Measurements from ENCODE around the gene B4GALT2. TPM values are rescaled to one million over a fixed set of nuclear protein-coding genes. Genes with fewer than 3 reads are reported as not detected.

Gene B4GALT2
- total RNA-seq, 1 donor from 2014 or later: 61.7 TPM

DNA sequence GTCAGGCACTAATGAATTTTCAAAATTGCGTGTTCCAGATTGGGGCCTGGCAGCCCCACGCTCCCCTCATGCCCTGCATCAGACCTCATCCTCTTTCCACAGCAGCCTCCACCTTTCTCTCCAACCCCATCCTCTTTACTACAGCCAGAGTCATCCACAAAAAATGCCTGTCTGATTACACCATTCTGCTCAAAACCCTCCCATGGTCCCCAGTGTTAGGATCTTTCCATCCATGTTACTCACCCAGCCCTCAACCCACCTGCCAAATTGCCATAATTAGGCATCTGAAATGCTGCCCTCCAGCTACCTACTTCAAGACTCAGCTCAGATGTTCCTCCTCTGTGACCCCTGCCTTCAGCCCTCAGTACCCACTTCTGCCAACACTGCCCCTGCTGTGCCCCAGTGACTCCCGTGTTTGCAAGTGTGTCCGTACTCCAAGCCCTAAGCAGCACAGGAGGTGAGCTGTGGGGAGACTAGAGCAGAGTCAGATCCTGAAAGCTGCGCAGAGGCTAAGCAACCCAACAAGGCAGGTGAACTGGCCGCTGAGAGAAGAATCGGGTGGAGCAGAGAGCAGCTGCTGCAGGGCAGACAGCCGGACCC is 46.1 kb upstream of the B4GALT2 start:
- TF ChIP-seq, protein P1, sequence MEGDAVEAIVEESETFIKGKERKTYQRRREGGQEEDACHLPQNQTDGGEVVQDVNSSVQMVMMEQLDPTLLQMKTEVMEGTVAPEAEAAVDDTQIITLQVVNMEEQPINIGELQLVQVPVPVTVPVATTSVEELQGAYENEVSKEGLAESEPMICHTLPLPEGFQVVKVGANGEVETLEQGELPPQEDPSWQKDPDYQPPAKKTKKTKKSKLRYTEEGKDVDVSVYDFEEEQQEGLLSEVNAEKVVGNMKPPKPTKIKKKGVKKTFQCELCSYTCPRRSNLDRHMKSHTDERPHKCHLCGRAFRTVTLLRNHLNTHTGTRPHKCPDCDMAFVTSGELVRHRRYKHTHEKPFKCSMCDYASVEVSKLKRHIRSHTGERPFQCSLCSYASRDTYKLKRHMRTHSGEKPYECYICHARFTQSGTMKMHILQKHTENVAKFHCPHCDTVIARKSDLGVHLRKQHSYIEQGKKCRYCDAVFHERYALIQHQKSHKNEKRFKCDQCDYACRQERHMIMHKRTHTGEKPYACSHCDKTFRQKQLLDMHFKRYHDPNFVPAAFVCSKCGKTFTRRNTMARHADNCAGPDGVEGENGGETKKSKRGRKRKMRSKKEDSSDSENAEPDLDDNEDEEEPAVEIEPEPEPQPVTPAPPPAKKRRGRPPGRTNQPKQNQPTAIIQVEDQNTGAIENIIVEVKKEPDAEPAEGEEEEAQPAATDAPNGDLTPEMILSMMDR (IDR thresholded peaks at IDR 0.05; ENCODE audit: unreplicated experiment): no peak
- no peaks in the 10 kb centered on the region for H3K9me3 Mint-ChIP-seq (ENCODE audit: low read depth)
- peaks cover 26% of the 10 kb centered on the region for H3K27me3 Mint-ChIP-seq
- no peak for DNase-seq (ENCODE audit: low spot score, unreplicated experiment)
- H3K4me1 Mint-ChIP-seq (ENCODE audit: low read depth): peaks cover 6% of the 10 kb centered on the region
- H3K27ac Mint-ChIP-seq: no peak overlapping the region
- no peaks in the 10 kb centered on the region for H3K36me3 Mint-ChIP-seq (ENCODE audit: insufficient read depth)
- peak overlapping the region; percentile 70 for H3K4me3 Mint-ChIP-seq (ENCODE audit: low read depth)

GRCh38 chr1:43933386-43934100 is 45.5 kb upstream of the B4GALT2 start, which contains the start of gene ARTN:
TSS of gene ARTN (plus strand) at chr1:43933801. CDS start at chr1:43935657, 1,856 bp downstream.
- peak within 1 kb of the TSS; percentile 70 for H3K4me3 Mint-ChIP-seq (ENCODE audit: low read depth)
- no peaks in the 10 kb centered on the region for H3K9me3 Mint-ChIP-seq (ENCODE audit: low read depth)
- TF ChIP-seq, protein P1 (IDR thresholded peaks at IDR 0.05; ENCODE audit: unreplicated experiment): no peak
- H3K27me3 Mint-ChIP-seq: peaks cover 32% of the 10 kb centered on the region
- peak; percentile 31 for DNase-seq (ENCODE audit: low spot score, unreplicated experiment)
- no peaks in the 10 kb centered on the region for H3K36me3 Mint-ChIP-seq (ENCODE audit: insufficient read depth)
- no peak within 1 kb of the TSS for H3K27ac Mint-ChIP-seq
- peaks cover 6% of the 10 kb centered on the region for H3K4me1 Mint-ChIP-seq (ENCODE audit: low read depth)

DNA sequence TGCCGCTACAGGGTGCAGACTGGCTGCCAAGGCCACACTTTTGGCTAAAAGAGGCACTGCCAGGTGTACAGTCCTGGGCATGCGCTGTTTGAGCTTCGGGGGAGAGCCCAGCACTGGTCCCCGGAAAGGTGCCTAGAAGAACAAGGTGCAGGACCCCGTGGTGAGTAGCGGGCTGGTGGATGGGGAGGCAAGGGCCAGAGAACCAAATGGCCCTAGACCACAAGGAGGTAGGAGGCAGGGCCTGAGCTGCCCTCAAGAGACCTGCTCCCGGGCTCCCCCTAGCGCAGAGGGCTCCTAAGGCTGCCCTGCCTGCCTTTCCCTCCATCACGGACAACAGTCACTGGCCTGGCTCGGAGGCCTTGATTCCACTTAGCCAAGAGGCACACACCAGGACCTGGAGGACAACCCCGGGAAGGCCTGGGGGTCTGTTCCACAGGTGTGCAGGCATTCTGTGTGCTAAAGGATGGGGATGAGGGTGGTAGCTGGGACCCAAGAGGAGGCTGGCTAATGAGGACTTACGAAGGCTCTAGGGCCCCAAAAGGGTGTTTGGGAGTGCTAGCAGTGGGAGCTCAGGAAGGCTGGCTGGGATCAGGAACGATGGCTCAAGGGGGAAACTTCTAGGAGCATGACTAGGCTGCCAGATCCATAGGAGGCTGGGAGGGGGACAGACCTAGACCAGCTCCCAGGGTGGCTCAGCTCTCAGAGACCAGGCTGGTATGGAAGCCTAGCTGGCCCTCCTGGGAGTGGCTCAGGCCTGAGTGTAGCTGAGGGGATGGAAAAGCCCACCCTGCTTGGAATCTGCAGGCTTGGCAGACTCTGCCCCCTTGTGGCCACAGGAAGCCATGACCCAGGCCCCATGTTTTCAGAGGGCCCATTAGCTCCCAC is 44.7 kb upstream of the B4GALT2 start:
- TF ChIP-seq, protein P1 (IDR thresholded peaks at IDR 0.05; ENCODE audit: unreplicated experiment): peak; percentile 82
- peaks cover 6% of the 10 kb centered on the region for H3K4me1 Mint-ChIP-seq (ENCODE audit: low read depth)
- H3K27me3 Mint-ChIP-seq: peaks cover 33% of the 10 kb centered on the region
- no peak overlapping the region for H3K27ac Mint-ChIP-seq
- DNase-seq (ENCODE audit: low spot score, unreplicated experiment): peak; percentile 67
- no peaks in the 10 kb centered on the region for H3K36me3 Mint-ChIP-seq (ENCODE audit: insufficient read depth)
- peak overlapping the region; percentile 62 for H3K4me3 Mint-ChIP-seq (ENCODE audit: low read depth)
- H3K9me3 Mint-ChIP-seq (ENCODE audit: low read depth): no peaks in the 10 kb centered on the region

DNA sequence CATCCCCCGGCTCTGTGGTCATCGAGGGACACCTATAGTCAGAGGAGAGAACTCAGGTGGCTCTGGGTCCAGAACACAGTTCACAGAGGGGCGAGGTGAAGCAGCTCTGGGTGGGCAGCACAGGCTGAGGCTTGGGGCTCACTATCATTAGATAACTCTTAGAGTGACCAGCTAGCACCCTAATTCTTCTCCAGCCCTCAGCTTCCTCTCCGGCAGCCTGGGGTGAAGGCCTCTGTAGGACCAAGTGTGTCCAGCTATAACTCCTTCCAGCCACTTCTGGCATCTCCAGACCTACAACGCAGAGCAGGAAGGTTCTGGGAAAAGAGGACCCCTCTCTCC is 44.1 kb upstream of the B4GALT2 start:
- H3K27me3 Mint-ChIP-seq: peaks cover 39% of the 10 kb centered on the region
- DNase-seq (ENCODE audit: low spot score, unreplicated experiment): no peak
- H3K4me3 Mint-ChIP-seq (ENCODE audit: low read depth): peak overlapping the region; percentile 29
- H3K27ac Mint-ChIP-seq: no peak overlapping the region
- no peaks in the 10 kb centered on the region for H3K9me3 Mint-ChIP-seq (ENCODE audit: low read depth)
- H3K4me1 Mint-ChIP-seq (ENCODE audit: low read depth): peaks cover 6% of the 10 kb centered on the region
- TF ChIP-seq, protein P1 (IDR thresholded peaks at IDR 0.05; ENCODE audit: unreplicated experiment): no peak
- H3K36me3 Mint-ChIP-seq (ENCODE audit: insufficient read depth): no peaks in the 10 kb centered on the region
